ENCODE results near the gene GLIPR2. TPM values are rescaled to one million over a fixed set of nuclear protein-coding genes. Genes with fewer than 3 reads are reported as not detected.

Gene GLIPR2
- total and polyA plus RNA-seq, 2 of the 13 experiments (the other 11 are each of a cell fraction or from before 2014, with no cell fraction given) = 0.08 to 0.42 TPM

GRCh38 chr9:36166168-36166927, 29.8 kb downstream of the GLIPR2 start (continued):
- TF ChIP-seq ZNF639 (CRISPR knock-in tag; conservative IDR thresholded peaks at IDR 0.05) (no peak), IRF2 (CRISPR knock-in tag; IDR thresholded peaks at IDR 0.05) (0 out of 2 replicates have a peak, but pooled peaks have one; percentile 45), ZNF766 (CRISPR knock-in tag; IDR thresholded peaks at IDR 0.05; ENCODE audit: borderline replicate concordance) (0 out of 2 replicates have a peak, but pooled peaks have one; percentile 41), ZNF546 (CRISPR knock-in tag; conservative IDR thresholded peaks at IDR 0.05) (no peak), ZNF577 (CRISPR knock-in tag; IDR thresholded peaks at IDR 0.05; ENCODE audit: borderline replicate concordance, low read depth) (no peak), ZNF501 (CRISPR knock-in tag; IDR thresholded peaks at IDR 0.05) (no peak), GABPB1 (CRISPR knock-in tag; IDR thresholded peaks at IDR 0.05) (peak; percentile 41; the same call in 1 of the 2 replicates), HNRNPUL1 (IDR thresholded peaks at IDR 0.05; ENCODE audit: low read depth, low read length) (no peak), CEBPG (CRISPR knock-in tag; IDR thresholded peaks at IDR 0.05) (0 out of 2 replicates have a peak, but pooled peaks have one; percentile 9), TSC22D2 (CRISPR knock-in tag; IDR thresholded peaks at IDR 0.05; ENCODE audit: borderline replicate concordance) (0 out of 2 replicates have a peak, but pooled peaks have one; percentile 34), THYN1 (CRISPR knock-in tag; IDR thresholded peaks at IDR 0.05; ENCODE audit: borderline replicate concordance, low read depth) (no peak)

- Histone ChIP-seq H3K9ac (ENCODE audit: insufficient read depth, low read depth, low read length) (no peak within 1 kb of the TSS), H3K27me3 (ENCODE audit: control insufficient read depth in 1 of 2, insufficient read depth in 2 of 2, low read length in 2 of 2) (peaks cover 6 to 42% of the 10 kb centered on the region in 2 experiments; a peak in 4 of 5 replicates), H3K36me3 (replicated peaks in 1 of 2; ENCODE audit: control insufficient read depth in 1 of 2, insufficient read depth in 2 of 2, low read length in 2 of 2) (no peaks in the 10 kb centered on the region), H2AFZ (ENCODE audit: low read length) (no peak within 1 kb of the TSS), H3K4me3 (replicated peaks in 1 of 3; ENCODE audit: insufficient read depth in 1 of 3, low read depth in 2 of 3, low read length in 3 of 3) (no peak within 1 kb of the TSS), H3K9me3 (ENCODE audit: low read length) (no peaks in the 10 kb centered on the region), H3K79me2 (ENCODE audit: insufficient read depth, low read length) (no peaks in the 10 kb centered on the region), H4K20me1 (ENCODE audit: insufficient read depth, low read length) (no peaks in the 10 kb centered on the region), H3K4me1 (ENCODE audit: insufficient read depth, low read length) (no peaks in the 10 kb centered on the region), H3K4me2 (ENCODE audit: low read depth, low read length) (no peak within 1 kb of the TSS), H3K27ac (ENCODE audit: extremely low read length, insufficient read depth, low read length) (no peak within 1 kb of the TSS)
- CTCF ChIA-PET (ENCODE audit: low intra/inter-chr PET ratio, low total read pairs) = no interaction called here
- BruUV-seq (replicated peaks) = no TSS peak
- in situ Hi-C loops (cut with HindIII; ENCODE audit: extremely low pct_ligation_motif_present, low pct_unique_long_range_greater_than_20kb) (loop anchor here (5.0 kb wide), 1 partner anchor 67 kb away; no protein-coding TSS in a partner anchor), intact Hi-C loops (cut with micrococcal nuclease; ENCODE audit: unreplicated experiment) (loop anchor here (5.0 kb wide), 2 partner anchors 162 to 212 kb away; partner anchors contain the start of gene OR2S2)
- FAIRE-seq = no peak
- WGBS (ENCODE audit: low lambda C conversion rate) = 49% methylated on average over 6 of the region's 6 CpGs
- ATAC-seq = no peak
- POLR2A ChIA-PET = interaction anchor here (0.7 kb wide), 1 partner anchor 21 kb away, joined by 3 read pairs; the partner anchor contains the start of gene CLTA
- DNase-seq (ENCODE audit: low spot score) = no peak
- TF ChIP-seq HNRNPL (IDR thresholded peaks at IDR 0.05; ENCODE audit: low read depth, low read length) (no peak), ZNF362 (CRISPR knock-in tag; IDR thresholded peaks at IDR 0.05; ENCODE audit: borderline replicate concordance) (no peak), E2F2 (CRISPR knock-in tag; IDR thresholded peaks at IDR 0.05; ENCODE audit: borderline replicate concordance) (no peak), CREB1 (IDR thresholded peaks at IDR 0.05) (peak; percentile 48; the same call in 1 of the 2 replicates), CREB1 (CRISPR knock-in tag; IDR thresholded peaks at IDR 0.05) (no peak), ZNF326 (CRISPR knock-in tag; IDR thresholded peaks at IDR 0.05; ENCODE audit: borderline replicate concordance) (no peak), NFKBIZ (CRISPR knock-in tag; IDR thresholded peaks at IDR 0.05) (no peak), ATM (IDR thresholded peaks at IDR 0.05; ENCODE audit: borderline replicate concordance) (no peak), DR1 (CRISPR knock-in tag; IDR thresholded peaks at IDR 0.05) (no peak)
Observed at GRCh38 chr9:36169166-36169565, 32.6 kb downstream of the GLIPR2 start, which contains the start of gene CCIN. TSS of gene CCIN (plus strand) at chr9:36169388. CDS start at chr9:36169503, 115 bp downstream.
